Endodermal cell (in vitro differentiated cells): ENCODE measurements around the gene AOPEP. TPM values are rescaled to one million over a fixed set of nuclear protein-coding genes. Genes with fewer than 3 reads are reported as not detected.

ENCODE experiments used
- DNase-seq: peaks from one replicate; pipeline ENCODE4 v3.0.0-alpha.2; 2017
- H3K27ac ChIP-seq: 2 replicates; pipeline ENCODE4 v1.5.1; 2013; ENCODE audit warnings: mild to moderate bottlenecking, low read depth, low read length, moderate library complexity
- H3K27me3 ChIP-seq: 2 replicates; pipeline ENCODE4 v1.6.1; 2013; ENCODE audit warnings: mild to moderate bottlenecking, low read length, moderate library complexity; ENCODE audit not compliant: insufficient read depth, control insufficient read depth, poor library complexity, severe bottlenecking
- H3K36me3 ChIP-seq: 2 replicates; pipeline ENCODE4 v1.7.0; 2013; ENCODE audit warnings: mild to moderate bottlenecking, low read length, moderate library complexity; ENCODE audit not compliant: control insufficient read depth, insufficient read depth
- H3K4me1 ChIP-seq: one replicate; pipeline ENCODE4 v1.7.0; 2013; ENCODE audit warnings: low read length; ENCODE audit not compliant: control insufficient read depth, insufficient read depth
- H3K4me3 ChIP-seq: 2 replicates; pipeline ENCODE4 v1.5.1; 2013; ENCODE audit warnings: mild to moderate bottlenecking, low read length, moderate library complexity
- H3K9ac ChIP-seq: 2 replicates; pipeline ENCODE4 v1.6.1; 2013; ENCODE audit warnings: mild to moderate bottlenecking, low read length, moderate library complexity; ENCODE audit not compliant: poor library complexity, severe bottlenecking; ENCODE audit errors: extremely low read depth
- H3K9me3 ChIP-seq: 2 replicates; pipeline ENCODE4 v1.6.1; 2013; ENCODE audit warnings: mild to moderate bottlenecking, low read length, moderate library complexity; ENCODE audit not compliant: control insufficient read depth
- H3K27ac Mint-ChIP-seq: 2 replicates; pipeline ENCODE4 v1.8.0; 2020; ENCODE audit warnings: mixed read lengths
- H3K27me3 Mint-ChIP-seq: 2 replicates; pipeline ENCODE4 v1.8.0; 2021; ENCODE audit warnings: mild to moderate bottlenecking, mixed read lengths; ENCODE audit not compliant: insufficient read depth
- H3K36me3 Mint-ChIP-seq: 2 replicates; pipeline ENCODE4 v1.8.0; 2020; ENCODE audit warnings: low read depth, mixed read lengths
- H3K4me1 Mint-ChIP-seq: 2 replicates; pipeline ENCODE4 v1.8.0; 2020; ENCODE audit warnings: mixed read lengths
- H3K4me3 Mint-ChIP-seq: 2 replicates; pipeline ENCODE4 v1.8.0; 2020; ENCODE audit warnings: mild to moderate bottlenecking, moderate library complexity, mixed read lengths
- H3K9me3 Mint-ChIP-seq: 2 replicates; pipeline ENCODE4 v1.8.0; 2020; ENCODE audit warnings: mild to moderate bottlenecking, mixed read lengths
- CTCF ChIP-seq: fragments of 200-600 bp; sonication (generic); conservative IDR thresholded peaks from 2 replicates; pipeline ENCODE4 v1.5.0; 2021; ENCODE audit warnings: antibody characterized with exemption, mild to moderate bottlenecking
- WGBS, 2 experiments: methylation state at CpG; one replicate each; pipeline versions ENCODE4 v1.1.5 to v1.1.7; 2013; ENCODE audit warnings: missing lambda C conversion rate in 2 of 2, mixed read lengths in 1 of 2; ENCODE audit not compliant: insufficient coverage in 1 of 2, insufficient read length in 1 of 2; 5-methylcytosine and 5-hydroxymethylcytosine counted together
- total RNA-seq, 2 donors: library from RNA; stranded (reverse); fragmentation: NEBNext Ultra II Directional in 1 of 2; extraction: Animal tissue kit (Norgen Biotek cat#: 25700) in 1 of 2; gene quantifications; 2 replicates in 1 of 2; 3 replicates in 1 of 2; pipeline ENCODE4 v1.2.1, GENCODE V29; 2021

Gene AOPEP
- total RNA-seq, 2 donors from 2014 or later, result 23.4 to 33.7 TPM

- Histone ChIP-seq H3K27me3 (no peaks in the 10 kb centered on the region), H3K9me3 (no peaks in the 10 kb centered on the region), H3K4me1 (peaks cover 10% of the 10 kb centered on the region), H3K9ac (no peak overlapping the region), H3K4me3 (no peak overlapping the region), H3K27ac (no peak overlapping the region), H3K36me3 (no peaks in the 10 kb centered on the region)
- H3K36me3 Mint-ChIP-seq, result no peaks in the 10 kb centered on the region
- no peak for TF ChIP-seq CTCF
- H3K9me3 Mint-ChIP-seq, result no peaks in the 10 kb centered on the region
- no peak overlapping the region for H3K27ac Mint-ChIP-seq
- H3K4me3 Mint-ChIP-seq, result no peak overlapping the region
- peaks cover 12% of the 10 kb centered on the region for H3K4me1 Mint-ChIP-seq
- no peak for DNase-seq
- 97 to 100% methylated on average over 1 to 3 of the region's 3 CpGs for WGBS, 2 experiments
- H3K27me3 Mint-ChIP-seq, result no peaks in the 10 kb centered on the region
Observed at GRCh38 chr9:94881940-94882339, 155.4 kb downstream of the AOPEP start.

GRCh38 chr9:94882966-94883641, 156.6 kb downstream of the AOPEP start:
- Mint-ChIP-seq H3K36me3 (no peaks in the 10 kb centered on the region), H3K9me3 (no peaks in the 10 kb centered on the region), H3K4me1 (peaks cover 12% of the 10 kb centered on the region), H3K27ac (no peak overlapping the region), H3K4me3 (no peak overlapping the region), H3K27me3 (no peaks in the 10 kb centered on the region)
- no peak for DNase-seq
- Histone ChIP-seq H3K4me1 (peaks cover 10% of the 10 kb centered on the region), H3K9ac (no peak overlapping the region), H3K36me3 (no peaks in the 10 kb centered on the region), H3K27me3 (no peaks in the 10 kb centered on the region), H3K4me3 (no peak overlapping the region), H3K27ac (no peak overlapping the region), H3K9me3 (no peaks in the 10 kb centered on the region)
- no peak for TF ChIP-seq CTCF
- 68 to 80% methylated on average over 1 to 4 of the region's 4 CpGs for WGBS, 2 experiments

- no peaks in the 10 kb centered on the region for H3K27me3 ChIP-seq
- DNase-seq, result no peak
- H3K36me3 ChIP-seq, result peaks cover 5% of the 10 kb centered on the region
- 90 to 100% methylated on average over 2 of the region's 4 CpGs for WGBS, 2 experiments
- TF ChIP-seq CTCF, result no peak
- peaks cover 12% of the 10 kb centered on the region for H3K9me3 ChIP-seq
- Mint-ChIP-seq H3K27ac (no peak overlapping the region), H3K4me3 (no peak overlapping the region), H3K4me1 (peaks cover 12% of the 10 kb centered on the region), H3K36me3 (peaks cover 22% of the 10 kb centered on the region), H3K9me3 (peaks cover 20% of the 10 kb centered on the region), H3K27me3 (no peaks in the 10 kb centered on the region)
- H3K4me3 ChIP-seq, result no peak overlapping the region
- H3K4me1 ChIP-seq, result peaks cover 10% of the 10 kb centered on the region
- no peak overlapping the region for H3K27ac ChIP-seq
- H3K9ac ChIP-seq, result no peak overlapping the region
Observed at GRCh38 chr9:94885854-94886447, 159.5 kb downstream of the AOPEP start.
